SK-N-SH (cell line): Measurements from ENCODE around the gene IFIT1.

Source experiments
- CHD2 ChIP-seq: fragments of 150-350 bp; IDR thresholded peaks from 2 replicates; pipeline ENCODE4 v1.6.1; 2018; ENCODE audit warnings: low read length; ENCODE audit not compliant: partially characterized antibody
- CTCF ChIP-seq: fragments of 200-600 bp; sonication (generic); IDR thresholded peaks from 2 replicates; pipeline ENCODE4 v1.6.1; 2017; ENCODE audit warnings: antibody characterized with exemption, mild to moderate bottlenecking, moderate library complexity
- ELF1 ChIP-seq: IDR thresholded peaks from 2 replicates; pipeline ENCODE4 v1.4.0; 2012
- EP300 ChIP-seq, 2 experiments: IDR thresholded peaks; 2 replicates each; pipeline versions ENCODE4 v1.4.0 to v1.6.1; 2012; ENCODE audit warnings: borderline replicate concordance in 1 of 2, low read depth in 1 of 2, low read length in 1 of 2
- FOXM1 ChIP-seq: IDR thresholded peaks from 2 replicates; pipeline ENCODE4 v1.4.0; 2012; ENCODE audit warnings: low read depth, mild to moderate bottlenecking
- NFIC ChIP-seq: IDR thresholded peaks from 2 replicates; pipeline ENCODE4 v1.4.0; 2012; ENCODE audit warnings: borderline replicate concordance
- PBX3 ChIP-seq: IDR thresholded peaks from 2 replicates; pipeline ENCODE4; 2012
- POLR2AphosphoS5 ChIP-seq: IDR thresholded peaks from 2 replicates; pipeline ENCODE4 v1.6.1; 2012; ENCODE audit warnings: low read depth, low read length
- RCOR1 ChIP-seq: fragments of 150-350 bp; IDR thresholded peaks from 2 replicates; pipeline ENCODE4 v1.6.1; 2017; ENCODE audit warnings: antibody characterized with exemption, low read length
- REST ChIP-seq: IDR thresholded peaks from 2 replicates; pipeline ENCODE4 v1.6.1; 2012; ENCODE audit warnings: mild to moderate bottlenecking, low read depth, low read length, moderate library complexity
- RFX5 ChIP-seq: IDR thresholded peaks from 2 replicates; pipeline ENCODE4 v1.6.1; 2012; ENCODE audit warnings: mild to moderate bottlenecking, improper control_type of control experiment, low read length
- TEAD4 ChIP-seq: IDR thresholded peaks from 2 replicates; pipeline ENCODE4 v1.4.0; 2012; ENCODE audit warnings: mild to moderate bottlenecking, borderline replicate concordance; ENCODE audit not compliant: insufficient read depth
- USF1 ChIP-seq: IDR thresholded peaks from 2 replicates; pipeline ENCODE4 v1.4.0; 2012; ENCODE audit warnings: low read depth, borderline replicate concordance

- TF ChIP-seq POLR2AphosphoS5 (no peak), CTCF (no peak), RFX5 (no peak), EP300 (IDR thresholded peaks at IDR 0.05; ENCODE audit: borderline replicate concordance in 1 of 2, low read depth in 1 of 2, low read length in 1 of 2) (no peak), FOXM1 (no peak), REST (no peak), TEAD4 (no peak), NFIC (no peak), USF1 (no peak), ELF1 (no peak), CHD2 (no peak), RCOR1 (no peak), PBX3 (no peak)
These were observed 32.6 kb downstream of the IFIT1 start for GRCh38 chr10:89425000-89425399.
